ENCODE results near the gene SPIRE1. TPM values are rescaled to one million over a fixed set of nuclear protein-coding genes. Genes with fewer than 3 reads are reported as not detected.
"Not testable (repeated sequence)": the region's sequence is repeated elsewhere in the genome, so short reads cannot be mapped to it uniquely, and the experiment has no call there.

SPIRE1 gene
- polyA plus RNA-seq, 1 donor from 2014 or later: 0.05 TPM

DNA sequence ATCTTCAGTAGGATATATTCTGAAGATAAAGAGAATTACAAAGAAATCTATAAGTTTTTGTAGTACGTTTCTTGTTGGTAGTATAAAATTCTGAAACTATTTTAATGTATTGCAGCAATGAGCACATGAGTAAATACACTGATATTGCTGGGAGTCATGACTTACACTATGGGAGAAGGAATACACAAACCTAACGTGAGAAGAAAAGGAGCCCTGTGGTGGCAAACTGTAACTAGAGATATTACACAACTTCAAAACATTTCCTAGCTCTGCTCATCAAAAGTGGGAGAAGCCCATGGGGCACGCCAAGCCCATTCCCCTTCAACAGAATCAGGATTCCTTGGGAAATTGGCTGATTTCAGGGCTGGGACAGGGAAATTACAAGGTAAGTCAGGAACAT, 20.5 kb downstream of the SPIRE1 start:
- H3K27me3 Mint-ChIP-seq: no peaks in the 10 kb centered on the region
- no peaks in the 10 kb centered on the region for H3K4me1 Mint-ChIP-seq
- H3K27ac Mint-ChIP-seq: no peak overlapping the region
- H3K9me3 Mint-ChIP-seq: peaks cover 0 to 3% (median 0%) of the 10 kb centered on the region in 3 donors
- no peaks in the 10 kb centered on the region for H3K36me3 Mint-ChIP-seq
- no peak overlapping the region for H3K4me3 Mint-ChIP-seq

DNA sequence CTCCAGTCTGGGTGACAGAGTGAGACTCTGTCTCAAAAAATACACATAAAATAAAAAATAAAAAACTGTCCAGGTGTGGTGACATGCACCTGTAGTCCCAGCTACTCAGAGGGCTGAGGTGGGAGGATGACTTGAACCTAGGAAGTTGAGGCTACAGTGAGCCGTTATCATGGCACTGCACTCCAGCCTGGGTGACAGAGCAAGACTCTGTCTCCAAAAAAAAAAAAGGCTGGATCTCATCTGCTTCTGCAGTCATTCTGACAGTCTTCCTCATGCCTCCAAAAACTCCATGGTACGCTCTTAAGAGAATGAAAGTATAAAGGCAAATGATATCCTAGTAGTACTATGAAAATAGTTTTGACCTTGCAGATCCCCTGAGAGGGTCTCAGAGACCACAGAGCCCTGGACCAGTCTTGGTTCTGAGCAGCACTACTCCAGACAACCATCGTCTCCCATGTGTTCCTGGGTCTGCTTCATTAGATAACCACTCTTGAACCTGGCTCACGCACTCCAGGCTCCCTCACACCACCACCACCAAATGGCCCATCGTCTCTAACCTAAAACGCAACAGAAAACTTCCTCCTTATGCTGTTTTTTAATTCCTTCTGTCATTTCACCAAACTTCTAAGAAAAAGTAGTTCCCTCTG, 26.0 kb downstream of the SPIRE1 start:
- peaks cover 3% of the 10 kb centered on the region for H3K36me3 Mint-ChIP-seq
- no peaks in the 10 kb centered on the region for H3K4me1 Mint-ChIP-seq
- H3K27me3 Mint-ChIP-seq: peaks cover 2% of the 10 kb centered on the region
- H3K9me3 Mint-ChIP-seq: peaks cover 0 to 4% (median 1%) of the 10 kb centered on the region in 3 donors
- no peak overlapping the region for H3K4me3 Mint-ChIP-seq
- no peak overlapping the region for H3K27ac Mint-ChIP-seq

DNA sequence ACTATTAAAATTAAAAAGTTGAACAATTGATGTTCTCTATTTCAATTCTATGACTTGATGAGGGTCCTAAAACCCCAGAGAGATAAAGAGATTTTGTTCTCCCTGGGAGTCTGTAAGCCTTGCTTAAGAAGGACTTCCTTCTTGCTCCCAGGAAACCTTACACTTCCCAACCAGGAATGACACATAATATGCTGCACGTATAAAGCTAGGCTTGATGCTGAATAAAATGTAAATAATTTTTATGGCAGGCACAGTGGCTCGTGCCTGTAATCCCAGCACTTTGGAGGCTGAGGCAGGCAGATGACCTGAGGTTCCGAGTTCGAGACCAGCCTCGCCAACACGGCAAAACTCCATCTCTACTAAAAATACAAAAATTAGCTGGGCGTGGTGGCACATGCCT, 27.8 kb downstream of the SPIRE1 start:
- no peaks in the 10 kb centered on the region for H3K4me1 Mint-ChIP-seq
- peaks cover 0 to 4% (median 1%) of the 10 kb centered on the region in 3 donors for H3K9me3 Mint-ChIP-seq
- peaks cover 2% of the 10 kb centered on the region for H3K27me3 Mint-ChIP-seq
- no peak overlapping the region for H3K4me3 Mint-ChIP-seq
- H3K36me3 Mint-ChIP-seq: peaks cover 3% of the 10 kb centered on the region
- no peak overlapping the region for H3K27ac Mint-ChIP-seq

DNA sequence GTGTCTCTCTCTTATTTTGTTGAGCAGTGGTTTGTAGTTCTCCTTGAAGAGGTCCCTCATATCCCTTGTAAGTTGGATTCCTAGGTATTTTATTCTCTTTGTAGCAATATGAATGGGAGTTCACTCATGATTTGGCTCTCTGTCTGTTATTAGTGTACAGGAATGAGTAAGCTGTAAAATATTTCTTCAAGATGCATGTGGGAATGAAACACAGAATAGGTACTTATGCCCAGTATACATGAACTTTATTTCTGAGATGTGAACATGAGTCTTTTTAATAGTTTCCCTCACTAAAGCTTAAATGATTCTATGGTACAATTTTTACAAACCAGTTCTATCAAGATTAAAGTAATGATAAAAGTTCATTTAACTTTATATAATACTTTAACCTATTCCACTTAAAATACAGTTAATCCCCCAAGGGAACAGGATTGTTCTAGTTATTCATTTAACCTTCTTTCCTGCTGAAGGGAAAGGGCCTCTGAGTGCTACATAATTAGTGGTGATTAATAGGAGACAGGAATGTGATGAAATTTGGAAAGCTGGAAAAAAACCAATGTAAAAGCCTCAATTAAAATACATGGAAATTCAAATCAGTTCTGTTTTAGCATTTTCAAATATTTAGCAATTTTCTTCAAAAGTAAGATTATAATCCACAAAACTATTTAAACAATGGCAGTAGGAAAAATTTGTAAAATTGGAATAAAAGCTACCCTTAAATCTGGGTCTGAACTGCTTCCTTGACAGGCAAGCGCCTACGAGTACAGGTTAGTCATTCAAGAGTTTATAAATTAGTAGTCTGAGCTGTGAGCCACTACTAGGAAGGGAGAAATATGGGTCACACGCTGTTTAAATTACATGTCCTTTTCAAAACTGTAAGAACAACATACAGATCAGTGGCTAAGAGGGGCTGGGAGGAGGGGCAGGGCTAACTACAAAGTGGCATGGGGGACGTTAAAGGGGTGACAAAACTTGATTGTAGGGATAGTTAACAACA, 28.9 kb downstream of the SPIRE1 start:
- Mint-ChIP-seq H3K4me1 (no peaks in the 10 kb centered on the region), H3K36me3 (peaks cover 3% of the 10 kb centered on the region), H3K27me3 (peaks cover 2% of the 10 kb centered on the region), H3K27ac (peak overlapping the region in 1 of 3 donors; percentile 72), H3K9me3 (peaks cover 0 to 4% (median 1%) of the 10 kb centered on the region in 3 donors), H3K4me3 (no peak overlapping the region)

DNA sequence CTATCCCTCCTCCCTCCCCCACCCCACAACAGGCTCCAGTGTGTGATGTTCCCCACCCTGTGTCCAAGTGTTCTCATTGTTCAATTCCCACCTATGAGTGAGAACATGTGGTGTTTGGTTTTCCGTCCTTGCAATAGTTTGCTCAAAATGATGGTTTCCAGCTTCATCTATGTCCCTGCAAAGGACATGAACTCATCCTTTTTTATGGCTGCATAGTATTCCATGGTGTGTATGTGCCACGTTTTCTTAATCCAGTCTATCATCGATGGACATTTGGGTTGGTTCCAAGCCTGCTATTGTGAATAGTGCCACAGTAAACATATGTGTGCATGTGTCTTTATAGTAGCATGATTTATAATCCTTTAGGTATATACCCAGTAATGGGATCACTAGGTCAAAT, 30.7 kb downstream of the SPIRE1 start:
- not testable (repeated sequence) for H3K4me3 Mint-ChIP-seq, H3K9me3 Mint-ChIP-seq, H3K27ac Mint-ChIP-seq, H3K27me3 Mint-ChIP-seq, H3K36me3 Mint-ChIP-seq, H3K4me1 Mint-ChIP-seq

DNA sequence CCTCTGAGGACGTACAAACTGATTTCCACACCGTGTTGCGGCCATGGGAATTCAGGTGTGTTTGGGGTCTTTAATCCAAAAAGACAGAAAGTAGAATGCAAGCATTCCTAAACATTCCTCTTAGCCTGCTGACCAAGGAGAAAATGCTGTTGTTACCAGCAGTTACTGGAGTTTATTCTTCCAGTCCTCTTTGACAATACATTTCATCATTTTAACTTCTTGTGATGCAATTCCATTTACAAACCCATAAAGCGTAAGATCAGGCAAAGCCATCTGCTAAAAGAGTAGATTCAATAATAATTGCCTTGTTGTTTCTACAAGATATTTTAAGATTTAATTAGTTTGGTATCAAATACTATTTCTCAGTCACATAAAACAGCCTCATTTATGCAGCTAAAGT, 32.7 kb downstream of the SPIRE1 start:
- H3K27me3 Mint-ChIP-seq: peaks cover 2% of the 10 kb centered on the region
- peaks cover 0 to 4% (median 3%) of the 10 kb centered on the region in 3 donors for H3K9me3 Mint-ChIP-seq
- H3K4me1 Mint-ChIP-seq: no peaks in the 10 kb centered on the region
- H3K4me3 Mint-ChIP-seq: no peak overlapping the region
- H3K27ac Mint-ChIP-seq: no peak overlapping the region
- peaks cover 3% of the 10 kb centered on the region for H3K36me3 Mint-ChIP-seq

DNA sequence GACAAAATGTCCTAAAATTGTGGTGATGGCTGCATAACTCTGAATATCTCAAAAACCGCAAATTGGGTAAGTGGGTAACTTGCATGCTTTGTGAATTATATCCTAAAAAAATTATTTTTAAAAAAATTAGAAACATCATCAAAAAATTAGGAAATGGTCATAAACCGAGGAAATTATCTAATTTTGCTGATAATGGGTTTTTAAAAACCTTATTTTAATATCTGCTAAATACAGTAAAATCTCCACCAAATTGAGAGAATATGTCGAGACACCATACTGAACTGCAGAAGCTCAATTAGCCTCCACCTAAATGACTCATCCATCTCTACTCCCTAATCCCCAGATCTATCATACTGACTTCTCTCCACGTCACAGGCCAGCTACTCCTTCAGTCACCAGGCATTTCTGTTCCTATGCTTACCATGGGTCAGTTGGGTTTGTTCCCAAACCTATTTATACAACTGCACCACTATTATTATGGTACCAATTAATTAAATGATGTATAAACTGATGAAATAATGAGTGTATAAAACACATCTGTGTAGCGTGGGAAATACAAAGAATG, 36.1 kb downstream of the SPIRE1 start:
- no peaks in the 10 kb centered on the region for H3K4me1 Mint-ChIP-seq

DNA sequence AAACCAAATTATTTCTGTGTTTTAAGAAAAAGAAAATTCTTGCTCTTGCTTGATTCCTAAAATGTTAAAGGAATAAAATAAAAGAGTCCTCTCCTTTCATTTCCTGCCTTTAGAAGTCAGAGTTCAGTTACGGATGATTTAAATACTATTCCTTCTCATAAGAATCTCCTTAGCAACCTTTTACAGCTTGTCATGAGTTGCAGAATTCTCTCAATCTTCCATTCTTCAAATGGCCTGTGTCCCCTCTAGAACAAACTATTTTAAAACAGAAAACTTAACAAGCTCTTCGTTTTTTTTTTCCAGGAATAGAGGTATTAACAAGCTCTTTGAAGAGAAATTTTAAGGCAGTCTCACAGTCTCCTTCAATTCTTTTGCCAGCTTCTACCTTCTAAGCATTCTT, 42.2 kb downstream of the SPIRE1 start:
- no peaks in the 10 kb centered on the region for H3K9me3 Mint-ChIP-seq
- H3K4me1 Mint-ChIP-seq: no peaks in the 10 kb centered on the region
- peaks cover 2% of the 10 kb centered on the region for H3K27me3 Mint-ChIP-seq
- H3K36me3 Mint-ChIP-seq: peaks cover 1% of the 10 kb centered on the region
- peak overlapping the region in 1 of 3 donors; percentile 32 for H3K27ac Mint-ChIP-seq
- H3K4me3 Mint-ChIP-seq: no peak overlapping the region

More for the DNA sequence above, 36.1 kb downstream of the SPIRE1 start:
- Mint-ChIP-seq H3K4me3 (no peak overlapping the region), H3K9me3 (peaks cover 0 to 1% (median 0%) of the 10 kb centered on the region in 3 donors), H3K27ac (no peak overlapping the region), H3K36me3 (no peaks in the 10 kb centered on the region), H3K27me3 (no peaks in the 10 kb centered on the region)

DNA sequence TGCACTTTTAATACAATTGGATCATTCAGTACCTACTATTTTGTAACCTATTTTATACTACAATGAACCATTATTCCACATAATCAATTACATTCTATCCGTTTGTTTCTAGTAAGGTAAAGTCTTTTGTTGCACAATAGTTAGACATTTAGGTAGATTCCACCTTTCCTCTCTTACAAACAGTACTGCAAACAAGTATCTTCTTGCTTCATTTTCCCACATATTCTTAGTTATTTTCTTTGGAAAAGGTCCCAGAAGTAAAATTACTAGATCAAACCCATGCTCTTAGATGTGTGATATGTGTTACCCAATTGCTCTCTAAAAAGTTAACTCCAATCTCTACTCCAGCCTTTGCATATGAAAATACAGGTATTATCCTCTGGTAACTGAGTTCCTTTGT, 49.6 kb downstream of the SPIRE1 start:
- Mint-ChIP-seq H3K4me3 (no peak overlapping the region), H3K4me1 (no peaks in the 10 kb centered on the region), H3K27ac (no peak overlapping the region), H3K36me3 (peaks cover 1% of the 10 kb centered on the region), H3K9me3 (no peaks in the 10 kb centered on the region), H3K27me3 (peaks cover 2% of the 10 kb centered on the region)

DNA sequence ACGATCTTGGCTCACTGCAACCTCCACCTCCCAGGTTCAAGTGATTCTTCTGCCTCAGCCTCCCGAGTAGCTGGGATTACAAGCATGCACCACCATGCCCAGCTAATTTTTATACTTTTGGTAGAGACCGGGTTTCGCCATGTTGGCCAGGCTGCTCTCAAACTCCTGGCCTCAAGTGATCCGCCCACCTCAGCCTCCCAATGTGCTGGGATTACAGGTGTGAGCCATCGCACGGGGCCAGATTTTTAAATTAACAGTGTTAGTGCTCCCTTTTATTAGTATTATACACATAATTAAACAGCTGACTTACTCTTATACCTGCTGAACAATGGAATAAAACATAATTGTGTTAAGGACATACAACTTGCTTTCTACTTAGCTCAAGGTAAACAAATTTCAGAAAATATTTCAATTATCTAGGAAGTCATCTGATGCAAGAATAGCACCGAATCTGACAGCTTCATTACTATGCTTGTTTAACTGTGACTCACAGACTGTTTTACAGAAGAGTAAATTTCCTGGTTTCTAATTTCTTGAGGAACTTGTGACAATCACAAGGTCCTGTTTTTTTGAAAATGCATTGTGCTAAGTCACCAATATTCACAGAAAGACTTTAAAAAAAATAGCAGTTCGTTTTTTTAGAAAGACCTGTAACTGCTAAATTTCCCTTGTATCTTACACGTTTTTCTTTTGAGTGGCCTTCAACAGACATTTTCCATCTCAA, 51.2 kb downstream of the SPIRE1 start:
- Mint-ChIP-seq H3K4me3 (no peak overlapping the region), H3K27me3 (peaks cover under 1% of the 10 kb centered on the region), H3K36me3 (no peaks in the 10 kb centered on the region), H3K4me1 (no peaks in the 10 kb centered on the region), H3K9me3 (no peaks in the 10 kb centered on the region), H3K27ac (no peak overlapping the region)

DNA sequence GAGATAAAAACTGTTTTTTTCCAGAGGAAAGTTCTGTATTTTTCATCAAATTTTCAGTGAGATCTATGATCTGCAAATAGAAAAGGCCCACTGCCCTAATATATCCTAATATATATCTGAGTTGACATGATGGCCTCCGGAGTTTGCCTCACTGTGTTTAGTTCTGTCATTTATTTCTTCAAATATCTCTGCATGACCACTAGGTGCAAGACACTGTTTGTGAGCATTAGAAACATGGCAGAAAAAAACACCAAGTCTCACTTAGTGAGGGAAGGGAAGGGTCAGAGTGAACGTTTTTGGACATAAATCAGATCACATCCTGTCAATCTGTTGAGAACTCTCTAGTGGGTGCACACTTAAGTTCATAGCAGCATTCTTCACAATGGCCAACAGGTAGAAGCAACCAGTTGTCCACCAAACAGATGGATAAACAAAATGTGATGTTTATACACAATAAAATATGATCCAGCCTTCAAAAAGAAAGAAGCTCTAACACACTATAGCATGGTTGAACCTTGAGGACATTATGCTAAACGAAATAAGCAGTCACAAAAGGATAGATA, 53.4 kb downstream of the SPIRE1 start:
- H3K27me3 Mint-ChIP-seq: no peaks in the 10 kb centered on the region
- H3K27ac Mint-ChIP-seq: no peak overlapping the region
- H3K4me3 Mint-ChIP-seq: no peak overlapping the region
- no peaks in the 10 kb centered on the region for H3K9me3 Mint-ChIP-seq
- H3K4me1 Mint-ChIP-seq: no peaks in the 10 kb centered on the region
- no peaks in the 10 kb centered on the region for H3K36me3 Mint-ChIP-seq

DNA sequence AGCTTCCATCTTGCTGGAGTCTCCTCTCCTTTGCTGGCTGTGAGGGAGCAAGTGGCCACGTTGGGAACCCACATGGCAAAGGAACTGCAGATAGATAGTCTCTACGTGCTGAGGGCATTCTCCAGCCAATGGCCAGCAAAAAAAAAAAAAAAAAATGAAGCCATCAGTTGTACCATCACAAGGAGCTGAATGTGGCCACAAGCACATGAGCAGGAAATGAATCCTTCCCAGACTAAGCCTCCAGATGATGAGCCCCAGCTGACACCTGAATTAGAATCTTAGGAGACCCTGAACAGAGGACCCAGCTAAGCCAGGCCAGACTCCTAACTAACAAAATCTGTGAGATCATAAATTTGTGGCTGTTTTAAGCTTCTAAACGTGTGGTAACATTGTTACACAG, 57.9 kb downstream of the SPIRE1 start:
- peaks cover 3 to 5% (median 5%) of the 10 kb centered on the region in 3 donors for H3K4me1 Mint-ChIP-seq
- no peaks in the 10 kb centered on the region for H3K27me3 Mint-ChIP-seq
- no peak overlapping the region for H3K27ac Mint-ChIP-seq
- H3K36me3 Mint-ChIP-seq: no peaks in the 10 kb centered on the region
- H3K9me3 Mint-ChIP-seq: no peaks in the 10 kb centered on the region
- H3K4me3 Mint-ChIP-seq: no peak overlapping the region

DNA sequence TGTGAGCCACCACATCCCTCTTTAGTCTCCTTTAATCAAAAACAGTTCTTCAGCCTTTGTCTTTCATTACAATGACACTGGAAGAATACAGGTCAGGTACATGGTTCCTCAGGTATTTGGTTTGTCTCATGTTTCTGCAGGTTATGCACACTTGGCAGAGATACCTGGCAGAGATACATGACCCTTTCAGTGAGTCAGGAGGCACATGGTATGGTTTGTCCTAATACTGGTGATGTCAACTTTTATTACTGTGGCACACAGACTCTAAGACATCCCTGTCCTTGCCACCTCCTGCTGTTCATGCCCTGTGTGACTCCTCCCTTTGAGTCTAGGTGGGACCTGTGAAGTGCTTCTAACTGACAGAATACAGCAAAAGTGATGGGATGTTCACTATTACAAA, 58.4 kb downstream of the SPIRE1 start:
- peaks cover 3% of the 10 kb centered on the region for H3K27me3 Mint-ChIP-seq
- no peak overlapping the region for H3K27ac Mint-ChIP-seq
- H3K36me3 Mint-ChIP-seq: no peaks in the 10 kb centered on the region
- H3K4me3 Mint-ChIP-seq: no peak overlapping the region
- peaks cover 0 to 2% (median 0%) of the 10 kb centered on the region in 3 donors for H3K9me3 Mint-ChIP-seq
- H3K4me1 Mint-ChIP-seq: peaks cover 3 to 5% (median 5%) of the 10 kb centered on the region in 3 donors

DNA sequence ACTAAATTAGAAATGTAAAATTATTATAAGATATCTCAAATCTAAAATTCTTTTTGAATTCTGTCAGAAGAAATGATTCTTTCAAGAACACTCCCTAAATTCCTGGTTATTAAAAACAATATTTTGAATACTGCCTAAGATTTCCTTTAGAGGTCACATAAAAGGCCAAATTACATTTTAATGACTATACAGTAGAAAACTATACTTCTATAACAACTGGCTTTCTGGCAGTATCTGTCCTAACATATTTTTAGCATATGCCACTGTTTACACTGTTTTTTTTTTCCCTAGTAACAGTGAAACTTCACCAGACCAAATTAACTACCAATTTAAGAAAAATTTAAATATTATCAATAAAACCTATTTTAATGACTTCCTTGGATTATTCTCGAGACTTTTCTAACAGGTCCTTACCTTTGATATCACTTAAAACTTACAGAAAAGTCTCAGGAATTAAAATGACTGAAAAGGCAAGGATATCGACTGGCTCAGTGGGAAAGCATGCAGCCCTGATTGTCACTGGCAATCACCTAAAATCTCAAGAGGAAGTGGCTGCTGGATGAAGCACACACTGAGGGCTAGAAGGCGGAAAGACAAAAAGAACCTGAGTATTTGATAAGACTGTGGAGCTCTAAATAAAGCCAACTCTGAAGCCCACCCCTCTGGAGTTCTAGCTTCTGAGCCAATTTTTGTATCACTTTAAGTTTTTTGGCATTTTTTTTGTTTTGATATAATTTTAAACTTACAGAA, 59.6 kb downstream of the SPIRE1 start:
- no peak overlapping the region for H3K4me3 Mint-ChIP-seq

More for the DNA sequence above, 59.6 kb downstream of the SPIRE1 start:
- no peak overlapping the region for H3K27ac Mint-ChIP-seq
- H3K4me1 Mint-ChIP-seq: peaks cover 3 to 5% (median 5%) of the 10 kb centered on the region in 3 donors
- H3K36me3 Mint-ChIP-seq: no peaks in the 10 kb centered on the region
- H3K9me3 Mint-ChIP-seq: peaks cover 0 to 2% (median 0%) of the 10 kb centered on the region in 3 donors
- peaks cover 3% of the 10 kb centered on the region for H3K27me3 Mint-ChIP-seq

All from IgD-negative memory B cell (primary cell).